Stomach smooth muscle (tissue), 2 donors: ENCODE results near the gene ANKRD23.

Source experiments
- H3K27ac ChIP-seq: one replicate; pipeline ENCODE4 v1.7.0; 2013; ENCODE audit warnings: mild to moderate bottlenecking, low read length, inconsistent platforms
- H3K27me3 ChIP-seq, 2 donors: one replicate each; pipeline ENCODE4 v1.7.0; 2013; ENCODE audit warnings: low read length in 2 of 2; ENCODE audit not compliant: insufficient read depth in 2 of 2, control insufficient read depth in 1 of 2
- H3K36me3 ChIP-seq, 2 donors: one replicate each; pipeline ENCODE4 v1.7.0; 2013; ENCODE audit warnings: low read length in 2 of 2; ENCODE audit not compliant: control insufficient read depth in 2 of 2, insufficient read depth in 2 of 2
- H3K4me1 ChIP-seq: one replicate; pipeline ENCODE4 v1.7.0; 2013; ENCODE audit warnings: low read length; ENCODE audit not compliant: control insufficient read depth, insufficient read depth
- H3K4me3 ChIP-seq, 2 donors: one replicate each; pipeline ENCODE4 v1.7.0; 2013; ENCODE audit warnings: low read length in 2 of 2
- H3K9ac ChIP-seq, 2 donors: one replicate each; pipeline ENCODE4 v1.7.0; 2013; ENCODE audit warnings: low read length in 2 of 2, mild to moderate bottlenecking in 1 of 2
- H3K9me3 ChIP-seq, 2 donors: one replicate each; pipeline ENCODE4 v1.7.0; 2013; ENCODE audit warnings: low read length in 2 of 2; ENCODE audit not compliant: control insufficient read depth in 2 of 2
- donor health status: healthy.
- donor health status: Pancreatic carcinoma.

ANKRD23 gene

DNA sequence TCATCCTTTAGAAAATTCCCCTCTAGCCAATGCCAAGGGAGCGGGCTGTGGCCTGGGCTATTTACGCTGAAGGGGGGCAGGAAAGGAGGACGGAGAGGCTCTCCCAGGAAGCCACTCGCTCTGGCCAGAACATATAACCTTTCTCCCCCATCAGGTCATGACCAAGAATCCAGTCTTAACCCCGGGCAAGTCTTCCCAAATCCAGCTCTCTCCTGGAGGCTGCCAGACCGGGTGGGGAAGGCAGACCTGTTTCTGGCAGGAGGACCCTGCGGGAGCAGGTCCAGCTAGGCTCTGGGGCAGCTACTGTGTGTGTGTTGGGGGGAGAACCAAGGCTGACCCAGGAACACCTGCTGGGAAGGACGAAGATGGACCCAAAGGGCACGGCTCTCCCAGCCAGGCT lies 39.5 kb upstream of the ANKRD23 start:
- peaks cover 34% of the 10 kb centered on the region for H3K4me1 ChIP-seq
- H3K36me3 ChIP-seq, result no peaks in the 10 kb centered on the region
- no peaks in the 10 kb centered on the region for H3K9me3 ChIP-seq
- no peak overlapping the region for H3K27ac ChIP-seq
- no peak overlapping the region for H3K9ac ChIP-seq
- H3K27me3 ChIP-seq, result no peaks in the 10 kb centered on the region
- H3K4me3 ChIP-seq, result no peak overlapping the region

DNA sequence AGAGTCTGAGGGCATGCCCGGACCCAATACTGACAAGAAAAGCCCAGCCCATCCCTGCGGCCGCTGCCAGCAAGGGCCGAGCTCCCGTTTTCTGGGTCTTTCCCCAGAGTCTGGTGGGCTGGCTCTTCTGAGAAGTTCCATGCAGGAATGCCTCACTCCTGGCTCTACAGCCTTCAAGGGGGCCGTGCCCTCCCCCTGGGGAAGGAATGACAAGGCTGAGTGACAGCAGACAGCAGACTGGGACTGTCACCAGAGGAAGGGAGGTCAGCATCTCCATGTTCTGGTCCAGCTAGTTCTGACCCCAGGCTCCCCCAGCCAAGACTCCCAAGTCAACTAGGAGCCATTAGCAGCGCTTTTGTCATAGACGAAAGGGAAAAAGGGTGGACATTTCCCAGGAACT lies 39.1 kb upstream of the ANKRD23 start:
- H3K27ac ChIP-seq, result no peak overlapping the region
- H3K4me1 ChIP-seq, result peaks cover 30% of the 10 kb centered on the region
- no peaks in the 10 kb centered on the region for H3K9me3 ChIP-seq
- H3K4me3 ChIP-seq, result no peak overlapping the region
- no peaks in the 10 kb centered on the region for H3K36me3 ChIP-seq
- no peak overlapping the region for H3K9ac ChIP-seq
- H3K27me3 ChIP-seq, result no peaks in the 10 kb centered on the region

DNA sequence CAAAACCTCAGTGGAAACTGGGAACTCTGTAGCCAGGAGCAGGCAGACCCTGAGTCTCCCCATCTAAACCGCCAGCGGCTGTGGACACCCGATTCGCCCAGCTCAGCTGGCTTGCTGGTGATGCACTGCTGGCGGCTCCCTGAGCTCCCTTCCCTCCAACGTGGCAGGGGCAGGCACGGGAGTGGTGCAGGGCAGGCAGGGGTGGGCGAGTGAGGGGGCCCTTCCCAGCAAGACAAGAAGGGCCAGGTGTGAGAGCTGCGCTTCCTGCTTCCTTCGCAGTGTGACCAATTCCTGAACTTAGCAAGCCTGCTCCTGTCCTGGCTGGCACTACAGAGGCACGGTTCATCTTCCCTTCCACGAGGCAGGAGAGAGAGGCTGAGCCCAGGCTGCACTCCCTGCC lies 38.4 kb upstream of the ANKRD23 start:
- Histone ChIP-seq H3K27ac (no peak overlapping the region), H3K4me3 (no peak overlapping the region), H3K9ac (no peak overlapping the region), H3K36me3 (no peaks in the 10 kb centered on the region), H3K4me1 (peaks cover 23% of the 10 kb centered on the region), H3K9me3 (no peaks in the 10 kb centered on the region), H3K27me3 (no peaks in the 10 kb centered on the region)

DNA sequence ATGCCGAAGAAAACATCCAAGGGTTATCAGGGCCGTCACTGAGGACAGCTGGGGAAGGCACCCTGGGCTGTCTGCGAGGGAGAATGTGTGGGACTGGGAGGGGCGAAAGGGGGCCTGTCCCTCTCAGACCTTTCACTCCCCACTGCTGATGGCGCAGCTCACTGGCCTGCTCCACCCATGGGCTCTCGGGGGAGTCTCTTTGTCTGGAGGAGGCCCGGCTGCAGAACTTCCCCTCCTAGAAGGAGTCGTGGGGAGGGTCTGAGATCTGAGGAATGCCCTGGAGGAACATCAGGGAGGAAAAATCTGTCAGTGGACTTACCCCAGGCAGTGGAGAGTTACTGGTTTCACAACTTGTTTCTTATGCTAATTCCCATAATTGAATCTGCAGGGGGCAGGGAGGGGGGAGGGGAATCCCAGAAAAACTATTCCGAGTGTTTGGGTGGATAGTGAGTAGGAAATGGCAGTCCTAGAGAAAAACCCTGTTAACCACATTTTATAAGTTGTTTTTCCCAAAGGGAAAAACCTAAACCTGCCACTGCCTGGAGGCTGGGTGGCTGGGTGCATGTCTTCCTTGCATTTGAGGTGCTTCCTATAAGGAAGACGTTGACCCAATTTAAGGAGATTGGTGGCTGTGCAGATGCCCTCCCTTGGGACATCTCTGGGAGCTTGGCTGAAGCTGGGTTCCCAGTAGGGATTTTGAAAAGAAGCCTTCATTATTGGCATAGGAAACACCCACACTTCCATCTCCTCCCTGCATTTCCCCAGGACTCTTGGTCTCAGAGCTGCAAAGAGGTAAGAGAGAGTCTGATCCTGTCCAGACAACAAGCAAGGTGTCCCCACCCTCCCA lies 37.8 kb upstream of the ANKRD23 start:
- Histone ChIP-seq H3K27ac (no peak overlapping the region), H3K9me3 (no peaks in the 10 kb centered on the region), H3K36me3 (no peaks in the 10 kb centered on the region), H3K9ac (no peak overlapping the region), H3K4me1 (peaks cover 18% of the 10 kb centered on the region), H3K27me3 (no peaks in the 10 kb centered on the region), H3K4me3 (no peak overlapping the region)

DNA sequence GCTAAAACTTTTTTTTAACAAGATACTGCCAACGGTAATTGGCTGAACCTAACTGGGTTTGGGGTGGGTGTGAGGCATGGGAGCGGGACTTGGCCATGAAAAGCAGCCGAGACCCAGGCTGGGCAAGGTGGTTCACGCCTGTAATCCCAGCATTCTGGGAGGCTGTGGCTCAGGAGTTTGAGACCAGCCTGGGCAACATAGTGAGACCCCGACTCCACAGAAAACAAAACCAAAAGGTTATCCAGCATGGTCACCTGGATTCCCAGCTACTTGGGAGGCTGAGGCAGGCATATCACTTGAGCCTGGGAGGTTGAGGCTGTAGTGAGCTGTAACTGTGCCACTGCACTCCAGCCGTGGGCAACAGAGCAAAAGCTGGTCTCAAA lies 37.1 kb upstream of the ANKRD23 start:
- Histone ChIP-seq H3K27me3 (no peaks in the 10 kb centered on the region), H3K36me3 (no peaks in the 10 kb centered on the region), H3K4me1 (peaks cover 12% of the 10 kb centered on the region), H3K27ac (no peak overlapping the region), H3K9me3 (no peaks in the 10 kb centered on the region), H3K9ac (no peak overlapping the region), H3K4me3 (no peak overlapping the region)

DNA sequence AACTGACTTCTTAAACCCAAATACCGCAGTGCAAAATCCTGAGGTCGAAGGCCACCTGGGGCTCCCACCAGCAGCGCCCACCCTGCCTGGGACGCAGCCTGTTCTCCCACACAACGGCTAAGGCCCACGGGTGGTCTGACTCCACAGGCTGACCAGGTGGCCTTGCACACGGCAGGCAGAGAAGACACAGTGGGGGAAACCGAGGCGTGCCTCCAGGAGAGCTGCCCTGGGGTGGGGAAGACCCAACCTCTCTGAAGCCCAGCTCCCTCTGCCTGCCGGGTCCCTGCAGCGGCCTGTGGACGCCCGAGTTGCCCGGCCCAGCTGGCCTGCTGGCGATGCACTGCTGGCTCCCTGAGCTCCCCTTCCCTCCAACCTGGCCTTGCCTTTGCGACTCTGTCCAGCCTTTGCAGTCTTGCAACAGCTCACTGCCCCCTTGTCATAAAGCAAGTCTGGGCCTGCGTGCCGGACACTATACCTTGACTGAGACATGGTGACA lies 35.8 kb upstream of the ANKRD23 start:
- H3K4me1 ChIP-seq, result peaks cover 12% of the 10 kb centered on the region
- H3K36me3 ChIP-seq, result no peaks in the 10 kb centered on the region
- H3K27ac ChIP-seq, result no peak overlapping the region
- H3K9me3 ChIP-seq, result no peaks in the 10 kb centered on the region
- H3K27me3 ChIP-seq, result no peaks in the 10 kb centered on the region
- H3K9ac ChIP-seq, result no peak overlapping the region
- H3K4me3 ChIP-seq, result no peak overlapping the region

DNA sequence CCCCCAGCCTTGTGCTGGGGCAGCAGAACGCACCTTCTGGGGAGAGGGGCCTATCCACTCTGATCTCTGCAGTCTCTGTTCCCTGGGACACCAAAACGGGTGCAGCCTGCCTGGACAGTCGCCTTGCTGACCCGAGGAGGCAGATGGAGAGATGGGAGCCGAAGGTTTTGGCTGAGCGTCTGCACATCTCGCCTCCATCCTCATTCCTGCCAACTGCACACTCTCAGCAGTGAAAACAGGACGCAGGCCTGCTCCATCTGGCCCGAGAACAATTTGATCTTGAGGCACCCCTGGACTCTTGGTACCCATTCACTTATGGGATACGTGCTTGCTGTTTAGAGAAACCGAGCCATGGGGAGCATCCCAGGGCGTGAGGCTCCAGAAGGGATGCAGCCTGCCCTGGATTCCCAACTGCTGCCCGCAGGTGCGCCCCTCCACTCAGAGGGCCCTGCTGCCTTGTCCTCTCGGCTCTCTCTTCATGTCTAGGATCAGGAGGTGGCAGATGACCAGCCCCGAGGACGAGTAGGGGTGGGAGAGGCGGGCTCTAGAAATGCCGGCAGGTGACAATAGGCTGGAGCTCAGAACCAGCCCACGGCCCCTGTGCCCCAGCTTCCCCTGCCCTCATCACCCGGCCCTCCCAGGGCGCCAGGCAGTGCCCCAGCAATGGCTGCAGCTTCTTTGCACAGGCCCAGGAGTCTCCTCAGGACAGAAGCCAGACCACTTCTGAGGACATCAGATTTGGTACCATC lies 35.1 kb upstream of the ANKRD23 start:
- H3K4me3 ChIP-seq, result no peak overlapping the region
- no peak overlapping the region for H3K9ac ChIP-seq
- no peaks in the 10 kb centered on the region for H3K27me3 ChIP-seq
- no peaks in the 10 kb centered on the region for H3K9me3 ChIP-seq
- H3K4me1 ChIP-seq, result peaks cover 10% of the 10 kb centered on the region
- H3K36me3 ChIP-seq, result no peaks in the 10 kb centered on the region
- H3K27ac ChIP-seq, result no peak overlapping the region

DNA sequence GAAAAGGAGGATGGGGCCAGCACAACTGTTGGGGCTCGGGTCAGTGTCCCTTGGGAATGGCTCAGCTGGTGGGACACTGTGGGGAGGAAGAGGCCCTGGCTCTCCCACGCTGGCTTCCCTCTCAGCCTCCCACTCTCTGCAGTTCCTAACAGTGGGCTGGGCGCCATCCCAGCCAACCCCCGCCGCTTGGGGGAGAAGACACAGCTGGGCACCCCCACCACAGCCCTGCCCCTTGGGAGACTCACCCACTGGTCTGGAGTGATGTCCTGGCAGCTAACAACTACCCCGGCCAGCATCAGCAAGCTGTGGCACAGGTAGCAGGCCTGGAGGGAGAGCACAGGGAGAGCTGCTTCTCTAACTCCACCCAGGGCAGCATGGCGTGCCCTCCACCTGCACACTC lies 34.4 kb upstream of the ANKRD23 start:
- Histone ChIP-seq H3K4me3 (no peak overlapping the region), H3K4me1 (peaks cover 12% of the 10 kb centered on the region), H3K27ac (no peak overlapping the region), H3K9ac (no peak overlapping the region), H3K27me3 (no peaks in the 10 kb centered on the region), H3K9me3 (no peaks in the 10 kb centered on the region), H3K36me3 (no peaks in the 10 kb centered on the region)

DNA sequence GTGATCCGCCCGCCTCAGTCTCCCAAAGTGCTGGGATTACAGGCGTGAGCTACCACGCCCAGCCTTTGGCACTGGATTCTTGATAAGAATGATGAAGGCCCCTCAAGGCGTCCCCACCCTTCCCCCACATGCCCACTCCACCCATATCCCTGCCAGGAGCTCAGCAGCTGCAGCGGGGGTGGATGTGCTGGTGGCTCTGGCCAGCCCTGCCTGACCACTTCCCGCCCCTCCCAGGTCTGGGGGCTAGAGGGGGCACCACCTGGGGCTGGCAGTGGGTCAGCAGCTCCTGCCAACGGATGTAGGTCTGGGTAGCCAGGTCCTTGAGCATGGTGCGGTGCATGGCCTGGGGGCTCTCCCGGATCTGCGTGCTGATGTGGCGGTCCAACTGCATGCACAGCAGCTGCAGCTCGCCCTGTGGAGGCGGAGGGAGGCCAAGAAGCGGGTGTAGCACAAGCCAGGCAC lies 33.8 kb upstream of the ANKRD23 start:
- no peaks in the 10 kb centered on the region for H3K9me3 ChIP-seq
- no peak overlapping the region for H3K4me3 ChIP-seq
- no peak overlapping the region for H3K27ac ChIP-seq
- H3K27me3 ChIP-seq, result no peaks in the 10 kb centered on the region
- no peak overlapping the region for H3K9ac ChIP-seq
- H3K36me3 ChIP-seq, result no peaks in the 10 kb centered on the region
- peaks cover 12% of the 10 kb centered on the region for H3K4me1 ChIP-seq

DNA sequence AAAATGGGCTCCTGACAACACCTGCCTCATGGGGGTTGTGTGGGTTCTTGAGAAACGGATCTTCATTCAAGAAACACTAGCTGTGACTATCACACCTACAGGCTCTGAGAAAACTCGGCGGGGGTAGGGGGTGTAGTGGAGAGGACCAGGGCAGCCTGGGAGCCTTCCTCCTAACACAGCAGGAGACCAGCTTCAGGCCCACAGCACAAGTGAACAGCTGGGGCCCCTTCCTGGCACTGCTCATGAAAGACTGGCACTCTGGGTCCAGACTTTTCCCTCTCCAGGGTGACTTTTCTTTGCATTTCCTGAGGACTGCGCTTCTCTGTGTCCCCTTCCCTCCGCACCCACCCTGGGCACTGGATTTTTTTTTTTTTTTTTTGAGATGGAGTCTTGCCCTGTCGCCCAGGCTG lies 33.2 kb upstream of the ANKRD23 start:
- Histone ChIP-seq H3K36me3 (no peaks in the 10 kb centered on the region), H3K4me3 (no peak overlapping the region), H3K9ac (no peak overlapping the region), H3K4me1 (peaks cover 8% of the 10 kb centered on the region), H3K27ac (no peak overlapping the region), H3K27me3 (no peaks in the 10 kb centered on the region), H3K9me3 (no peaks in the 10 kb centered on the region)
